Posterior cingulate gyrus (tissue), 11 donors: ENCODE results near the gene PON2.

ENCODE experiments used
- DNase-seq, 10 donors: peaks; one replicate each; pipeline versions ENCODE4 v3.0.0 to v3.0.0-alpha.2; 2020 to 2021; ENCODE audit warnings: mixed read lengths in 3 of 10
- intact Hi-C: fragments of 100-400 bp; cut with DNase I; formaldehyde crosslinking; loops from one replicate; pipeline ENCODE4 v1.15.1; 2023

PON2 gene

GRCh38 chr7:95357623-95358022, 77.2 kb downstream of the PON2 start:
- DNase-seq = no peak
- intact Hi-C loops = loop anchor here (1.0 to 5.0 kb wide), 2 partner anchors 120 to 330 kb away; no protein-coding TSS in a partner anchor
